ENCODE measurements around the gene TICAM2. TPM values are rescaled to one million over a fixed set of nuclear protein-coding genes. Genes with fewer than 3 reads are reported as not detected.

The TICAM2 gene
- polyA plus RNA-seq, 2 of the 4 experiments (the other 2 are of a cell fraction), result 0.34 to 0.77 TPM

DNA sequence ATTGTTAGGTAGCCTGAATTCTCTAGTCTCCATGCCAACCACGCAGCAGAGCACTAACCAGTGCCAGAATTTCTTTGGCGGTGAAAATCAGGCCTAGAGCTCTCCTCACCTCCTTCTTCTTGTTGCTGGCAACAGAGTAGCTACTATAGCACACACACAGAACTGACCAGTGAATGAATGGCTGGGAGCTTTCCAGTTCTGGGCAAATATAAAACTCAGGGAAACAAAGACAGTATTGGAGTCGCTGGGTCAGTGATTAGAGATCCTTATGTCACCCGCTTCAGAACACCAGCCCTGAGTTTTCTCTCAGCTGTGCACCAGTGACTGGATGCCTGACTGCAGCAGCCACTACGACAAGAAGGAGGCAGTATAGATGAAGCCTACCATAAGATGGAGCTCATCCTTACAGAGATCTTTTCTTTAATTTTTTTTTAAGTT lies 30.8 kb downstream of the TICAM2 start:
- no peak for DNase-seq (ENCODE audit: low read depth in 1 of 2, low spot score in 1 of 2)
- peak in 1 of 2 experiments; percentile 38; a peak in 1 of 6 replicates for ATAC-seq
- POLR2A ChIA-PET, result interaction anchor here (0.6 kb wide), 1 partner anchor 31 kb away, joined by 11 read pairs; the partner anchor contains the start of gene TICAM2
- Histone ChIP-seq H3K4me2 (no peak overlapping the region), H3K4me3 (no peak overlapping the region), H3K4me1 (no peaks in the 10 kb centered on the region), H3K9me3 (no peaks in the 10 kb centered on the region), H3K27ac (no peak overlapping the region)
- CTCF ChIA-PET, result interaction anchor here (0.5 to 3.5 kb wide), 3 partner anchors 27 to 262 kb away, joined by 3 to 29 read pairs (median 6); partner anchors contain the start of gene FEM1C
- TF ChIP-seq EP300 (IDR thresholded peaks at IDR 0.05), result no peak
- no peak for TF ChIP-seq CEBPB (IDR thresholded peaks at IDR 0.05)
- no peak for TF ChIP-seq EHF (CRISPR knock-in tag; IDR thresholded peaks at IDR 0.05)
- TF ChIP-seq RFX5 (IDR thresholded peaks at IDR 0.05), result no peak
- no peak for TF ChIP-seq HOXB13 (CRISPR knock-in tag; IDR thresholded peaks at IDR 0.05; ENCODE audit: low read depth)
- no peak for TF ChIP-seq CBX8 (IDR thresholded peaks at IDR 0.05)
- TF ChIP-seq, protein P1, sequence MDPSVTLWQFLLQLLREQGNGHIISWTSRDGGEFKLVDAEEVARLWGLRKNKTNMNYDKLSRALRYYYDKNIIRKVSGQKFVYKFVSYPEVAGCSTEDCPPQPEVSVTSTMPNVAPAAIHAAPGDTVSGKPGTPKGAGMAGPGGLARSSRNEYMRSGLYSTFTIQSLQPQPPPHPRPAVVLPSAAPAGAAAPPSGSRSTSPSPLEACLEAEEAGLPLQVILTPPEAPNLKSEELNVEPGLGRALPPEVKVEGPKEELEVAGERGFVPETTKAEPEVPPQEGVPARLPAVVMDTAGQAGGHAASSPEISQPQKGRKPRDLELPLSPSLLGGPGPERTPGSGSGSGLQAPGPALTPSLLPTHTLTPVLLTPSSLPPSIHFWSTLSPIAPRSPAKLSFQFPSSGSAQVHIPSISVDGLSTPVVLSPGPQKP (IDR thresholded peaks at IDR 0.05; ENCODE audit: low read depth, low read length), result no peak
- TF ChIP-seq, protein P2, sequence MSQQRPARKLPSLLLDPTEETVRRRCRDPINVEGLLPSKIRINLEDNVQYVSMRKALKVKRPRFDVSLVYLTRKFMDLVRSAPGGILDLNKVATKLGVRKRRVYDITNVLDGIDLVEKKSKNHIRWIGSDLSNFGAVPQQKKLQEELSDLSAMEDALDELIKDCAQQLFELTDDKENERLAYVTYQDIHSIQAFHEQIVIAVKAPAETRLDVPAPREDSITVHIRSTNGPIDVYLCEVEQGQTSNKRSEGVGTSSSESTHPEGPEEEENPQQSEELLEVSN (IDR thresholded peaks at IDR 0.05; ENCODE audit: borderline replicate concordance, low read depth), result no peak
- no peak for TF ChIP-seq TFCP2L1 (CRISPR knock-in tag; IDR thresholded peaks at IDR 0.05)
- TF ChIP-seq, protein P3, sequence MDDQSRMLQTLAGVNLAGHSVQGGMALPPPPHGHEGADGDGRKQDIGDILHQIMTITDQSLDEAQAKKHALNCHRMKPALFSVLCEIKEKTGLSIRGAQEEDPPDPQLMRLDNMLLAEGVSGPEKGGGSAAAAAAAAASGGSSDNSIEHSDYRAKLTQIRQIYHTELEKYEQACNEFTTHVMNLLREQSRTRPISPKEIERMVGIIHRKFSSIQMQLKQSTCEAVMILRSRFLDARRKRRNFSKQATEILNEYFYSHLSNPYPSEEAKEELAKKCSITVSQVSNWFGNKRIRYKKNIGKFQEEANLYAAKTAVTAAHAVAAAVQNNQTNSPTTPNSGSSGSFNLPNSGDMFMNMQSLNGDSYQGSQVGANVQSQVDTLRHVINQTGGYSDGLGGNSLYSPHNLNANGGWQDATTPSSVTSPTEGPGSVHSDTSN (IDR thresholded peaks at IDR 0.05), result no peak
- FAIRE-seq, result no peak
- WGBS (ENCODE audit: missing lambda C conversion rate), result 79% methylated on average over 5 of the region's 5 CpGs

DNA sequence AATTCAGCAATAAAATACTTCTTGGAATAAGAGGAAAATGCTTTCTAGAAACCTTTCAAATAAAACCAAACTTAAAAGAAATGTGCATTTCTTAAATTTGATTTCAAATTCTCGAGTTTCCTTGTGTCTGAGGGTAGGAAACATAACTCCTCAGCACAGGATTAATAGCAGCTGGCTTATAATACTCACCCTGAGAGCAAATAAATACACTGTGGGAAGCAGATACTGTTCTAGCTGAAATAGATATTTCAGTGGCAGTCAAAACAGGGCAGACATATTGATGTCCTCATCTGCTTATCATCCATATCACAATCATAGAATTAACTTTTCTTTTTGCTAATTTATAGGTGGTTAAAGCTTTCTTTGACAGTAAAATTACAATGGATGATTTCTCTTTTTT lies 33.6 kb downstream of the TICAM2 start:
- TF ChIP-seq, protein P4, sequence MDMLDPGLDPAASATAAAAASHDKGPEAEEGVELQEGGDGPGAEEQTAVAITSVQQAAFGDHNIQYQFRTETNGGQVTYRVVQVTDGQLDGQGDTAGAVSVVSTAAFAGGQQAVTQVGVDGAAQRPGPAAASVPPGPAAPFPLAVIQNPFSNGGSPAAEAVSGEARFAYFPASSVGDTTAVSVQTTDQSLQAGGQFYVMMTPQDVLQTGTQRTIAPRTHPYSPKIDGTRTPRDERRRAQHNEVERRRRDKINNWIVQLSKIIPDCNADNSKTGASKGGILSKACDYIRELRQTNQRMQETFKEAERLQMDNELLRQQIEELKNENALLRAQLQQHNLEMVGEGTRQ (IDR thresholded peaks at IDR 0.05), result no peak
- TF ChIP-seq, protein P2 (IDR thresholded peaks at IDR 0.05; ENCODE audit: borderline replicate concordance, low read depth), result no peak
- TF ChIP-seq EHMT2 (IDR thresholded peaks at IDR 0.05; ENCODE audit: low read depth) (no peak), HOXB5 (CRISPR knock-in tag; IDR thresholded peaks at IDR 0.05) (no peak), CEBPB (IDR thresholded peaks at IDR 0.05) (no peak), JUN (IDR thresholded peaks at IDR 0.05) (no peak), RNF2 (IDR thresholded peaks at IDR 0.05; ENCODE audit: borderline replicate concordance, low read depth) (no peak), EP300 (IDR thresholded peaks at IDR 0.05) (no peak), POLR2AphosphoS2 (conservative IDR thresholded peaks at IDR 0.05; ENCODE audit: low read length) (no peak), PHF8 (IDR thresholded peaks at IDR 0.05; ENCODE audit: borderline replicate concordance, low read depth) (no peak)
- no peak overlapping the region for H3K4me3 ChIP-seq

DNA sequence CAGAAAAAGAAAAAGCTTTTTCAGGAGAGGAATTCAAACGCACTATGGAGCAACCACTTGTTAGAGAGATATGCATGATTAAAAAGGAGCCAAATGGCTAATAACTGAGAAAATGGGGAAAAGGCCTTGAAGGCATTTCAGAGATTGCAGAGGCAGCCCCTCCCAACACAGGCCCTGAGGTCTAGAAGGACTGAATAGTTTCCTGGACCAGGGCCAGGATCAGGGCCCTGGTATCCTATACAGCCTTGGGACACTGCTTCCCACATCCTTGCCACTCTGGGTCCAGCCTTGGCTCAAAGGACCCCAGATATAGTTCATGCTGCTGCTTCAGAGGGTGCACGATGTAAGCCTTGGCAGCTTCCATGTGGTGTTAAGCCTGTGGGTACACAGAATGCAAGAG lies 37.0 kb downstream of the TICAM2 start:
- Histone ChIP-seq H3K27ac (no peak overlapping the region), H3K4me3 (no peak overlapping the region), H3K4me1 (no peaks in the 10 kb centered on the region), H3K9me3 (no peaks in the 10 kb centered on the region), H3K4me2 (no peak overlapping the region)
- POLR2A ChIA-PET, result no interaction called here
- FAIRE-seq (no peak), ATAC-seq (no peak), DNase-seq (ENCODE audit: low read depth in 1 of 2, low spot score in 1 of 2) (no peak)
- WGBS (ENCODE audit: missing lambda C conversion rate), result 74% methylated on average over 2 of the region's 2 CpGs
- CTCF ChIA-PET, result interaction anchor here (1.1 to 4.8 kb wide), 4 partner anchors 10 to 259 kb away, joined by 3 to 24 read pairs (median 6); no protein-coding TSS in a partner anchor
- TF ChIP-seq TP53 (CRISPR knock-in tag; IDR thresholded peaks at IDR 0.05) (no peak), FOXS1 (CRISPR knock-in tag; IDR thresholded peaks at IDR 0.05) (no peak), JUNB (IDR thresholded peaks at IDR 0.05) (no peak), EP300 (IDR thresholded peaks at IDR 0.05) (no peak), KDM1A (IDR thresholded peaks at IDR 0.05; ENCODE audit: low read depth) (no peak), PHF8 (IDR thresholded peaks at IDR 0.05; ENCODE audit: borderline replicate concordance, low read depth) (no peak), SREBF2 (IDR thresholded peaks at IDR 0.05) (no peak), RCOR1 (IDR thresholded peaks at IDR 0.05; ENCODE audit: low read depth, low read length) (no peak), ESRRA (IDR thresholded peaks at IDR 0.05; ENCODE audit: borderline replicate concordance, low read length) (no peak), BHLHE40 (IDR thresholded peaks at IDR 0.05; ENCODE audit: low read depth, low read length) (no peak), ZNF302 (CRISPR knock-in tag; IDR thresholded peaks at IDR 0.05) (no peak), FOSB (CRISPR knock-in tag; IDR thresholded peaks at IDR 0.05) (no peak)
- TF ChIP-seq, protein P5, sequence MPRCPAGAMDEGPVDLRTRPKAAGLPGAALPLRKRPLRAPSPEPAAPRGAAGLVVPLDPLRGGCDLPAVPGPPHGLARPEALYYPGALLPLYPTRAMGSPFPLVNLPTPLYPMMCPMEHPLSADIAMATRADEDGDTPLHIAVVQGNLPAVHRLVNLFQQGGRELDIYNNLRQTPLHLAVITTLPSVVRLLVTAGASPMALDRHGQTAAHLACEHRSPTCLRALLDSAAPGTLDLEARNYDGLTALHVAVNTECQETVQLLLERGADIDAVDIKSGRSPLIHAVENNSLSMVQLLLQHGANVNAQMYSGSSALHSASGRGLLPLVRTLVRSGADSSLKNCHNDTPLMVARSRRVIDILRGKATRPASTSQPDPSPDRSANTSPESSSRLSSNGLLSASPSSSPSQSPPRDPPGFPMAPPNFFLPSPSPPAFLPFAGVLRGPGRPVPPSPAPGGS (IDR thresholded peaks at IDR 0.05), result no peak
- TF ChIP-seq, protein P6, sequence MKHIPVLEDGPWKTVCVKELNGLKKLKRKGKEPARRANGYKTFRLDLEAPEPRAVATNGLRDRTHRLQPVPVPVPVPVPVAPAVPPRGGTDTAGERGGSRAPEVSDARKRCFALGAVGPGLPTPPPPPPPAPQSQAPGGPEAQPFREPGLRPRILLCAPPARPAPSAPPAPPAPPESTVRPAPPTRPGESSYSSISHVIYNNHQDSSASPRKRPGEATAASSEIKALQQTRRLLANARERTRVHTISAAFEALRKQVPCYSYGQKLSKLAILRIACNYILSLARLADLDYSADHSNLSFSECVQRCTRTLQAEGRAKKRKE (CRISPR knock-in tag; IDR thresholded peaks at IDR 0.05; ENCODE audit: low read depth), result no peak

More for the DNA sequence above, 33.6 kb downstream of the TICAM2 start:
- DNase-seq (ENCODE audit: low read depth in 1 of 2, low spot score in 1 of 2), result no peak
- no peaks in the 10 kb centered on the region for H3K4me1 ChIP-seq
- POLR2A ChIA-PET, result no interaction called here
- no peaks in the 10 kb centered on the region for H3K9me3 ChIP-seq
- H3K4me2 ChIP-seq, result no peak overlapping the region
- ATAC-seq, result no peak
- 9% methylated on average over 1 of the region's 1 CpG for WGBS (ENCODE audit: missing lambda C conversion rate)
- no peak overlapping the region for H3K27ac ChIP-seq
- CTCF ChIA-PET, result interaction anchor here (1.3 to 1.9 kb wide), 2 partner anchors 22 to 259 kb away, joined by 4 to 5 read pairs; no protein-coding TSS in a partner anchor
- FAIRE-seq, result no peak

Data from A549 (cell line).